ENCODE measurements around the gene CNGA3. TPM values are rescaled to one million over a fixed set of nuclear protein-coding genes. Genes with fewer than 3 reads are reported as not detected.

CNGA3 gene
- total and polyA plus RNA-seq, 10 of the 15 experiments (the other 5 are each of a cell fraction or from before 2014, with no cell fraction given) = not detected

DNA sequence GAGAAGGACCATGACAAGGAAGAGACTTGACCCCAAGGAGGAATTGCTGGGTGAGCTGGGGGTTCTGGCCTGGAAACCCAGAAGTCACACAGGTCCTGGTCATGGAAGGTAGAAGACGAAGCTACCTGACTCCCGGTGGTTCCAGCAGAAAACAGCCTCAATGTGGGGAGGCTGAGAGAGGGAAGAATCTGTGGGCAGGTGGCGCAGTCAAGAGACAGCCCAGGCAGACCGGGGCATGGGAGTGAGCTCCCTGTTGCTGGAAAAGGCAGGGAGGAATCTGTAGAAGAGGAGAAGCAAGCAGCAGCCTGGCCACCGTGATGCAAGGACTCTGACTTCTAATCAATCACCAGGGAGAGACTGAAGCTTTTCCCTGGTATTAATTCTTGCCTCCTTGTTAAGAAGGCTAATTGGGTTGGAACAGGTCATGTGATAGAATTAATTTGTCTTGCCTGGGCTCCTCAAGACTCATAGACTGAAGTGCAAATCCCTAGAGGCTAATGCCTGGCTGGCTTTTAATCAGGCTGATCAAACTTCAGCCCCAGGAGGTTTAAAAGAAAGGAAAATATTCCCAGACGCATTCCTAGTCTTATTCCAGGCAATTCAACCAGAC lies 30.1 kb downstream of the CNGA3 start:
- no TSS peak for BruUV-seq (replicated peaks)
- no peaks in the 10 kb centered on the region for H3K36me3 ChIP-seq (ENCODE audit: control insufficient read depth in 2 of 2, insufficient read depth in 2 of 2, low read length in 1 of 2)
- no peak overlapping the region for H3K4me3 ChIP-seq
- ChIA-PET RAD21 (ENCODE audit: unreplicated experiment) (no interaction called here), POLR2A (no interaction called here), CTCF (interaction anchor here (0.9 kb wide), 1 partner anchor 9 kb away, joined by 4 read pairs; no protein-coding TSS in a partner anchor), SMC1A (ENCODE audit: uncharacterized antibody, unreplicated experiment) (interaction anchor here (1.3 kb wide), 1 partner anchor 9 kb away, joined by 4 read pairs; no protein-coding TSS in a partner anchor)
- no peak for ATAC-seq
- no peak for FAIRE-seq
- no peaks in the 10 kb centered on the region for H3K79me2 ChIP-seq (ENCODE audit: control insufficient read depth, insufficient read depth, low read length)
- H2AFZ ChIP-seq (ENCODE audit: control insufficient read depth, low read depth, low read length) = no peak overlapping the region
- no peak overlapping the region for H3K4me2 ChIP-seq (ENCODE audit: control insufficient read depth, insufficient read depth)
- in situ Hi-C loops (cut with MboI) = no loop called here
- intact Hi-C loops (cut with micrococcal nuclease; ENCODE audit: unreplicated experiment) = no loop called here
- WGBS (ENCODE audit: insufficient coverage, insufficient replicate concordance, low lambda C conversion rate, missing lambda C conversion rate) = 40% methylated on average over 6 of the region's 6 CpGs
- no peaks in the 10 kb centered on the region for H4K20me1 ChIP-seq (ENCODE audit: control insufficient read depth, insufficient read depth)
- H3K9me3 ChIP-seq (replicated peaks; ENCODE audit: control insufficient read depth, insufficient read depth, low read length) = no peaks in the 10 kb centered on the region
- H3K4me1 ChIP-seq (ENCODE audit: control insufficient read depth, insufficient read depth, low read length) = no peaks in the 10 kb centered on the region
- TF ChIP-seq RAD21 (IDR thresholded peaks at IDR 0.05; ENCODE audit: insufficient read depth, low read depth, low read length) (no peak), NRF1 (conservative IDR thresholded peaks at IDR 0.05; ENCODE audit: low read depth, low read length) (no peak)
- TF ChIP-seq, protein P1, sequence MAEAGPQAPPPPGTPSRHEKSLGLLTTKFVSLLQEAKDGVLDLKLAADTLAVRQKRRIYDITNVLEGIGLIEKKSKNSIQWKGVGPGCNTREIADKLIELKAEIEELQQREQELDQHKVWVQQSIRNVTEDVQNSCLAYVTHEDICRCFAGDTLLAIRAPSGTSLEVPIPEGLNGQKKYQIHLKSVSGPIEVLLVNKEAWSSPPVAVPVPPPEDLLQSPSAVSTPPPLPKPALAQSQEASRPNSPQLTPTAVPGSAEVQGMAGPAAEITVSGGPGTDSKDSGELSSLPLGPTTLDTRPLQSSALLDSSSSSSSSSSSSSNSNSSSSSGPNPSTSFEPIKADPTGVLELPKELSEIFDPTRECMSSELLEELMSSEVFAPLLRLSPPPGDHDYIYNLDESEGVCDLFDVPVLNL (IDR thresholded peaks at IDR 0.05; ENCODE audit: low read depth, low read length) = no peak
- H3K27me3 ChIP-seq (replicated peaks in 1 of 2; ENCODE audit: control insufficient read depth in 2 of 2, insufficient read depth in 2 of 2, low read length in 1 of 2) = peaks cover 0 to 5% of the 10 kb centered on the region in 2 experiments; a peak in 3 of 4 replicates
- no peak overlapping the region for H3K27ac ChIP-seq (ENCODE audit: control insufficient read depth, insufficient read depth)
- H3K9ac ChIP-seq (ENCODE audit: control insufficient read depth, insufficient read depth, low read length) = no peak overlapping the region
- DNase-seq (ENCODE audit: low read depth, low spot score) = no peak

DNA sequence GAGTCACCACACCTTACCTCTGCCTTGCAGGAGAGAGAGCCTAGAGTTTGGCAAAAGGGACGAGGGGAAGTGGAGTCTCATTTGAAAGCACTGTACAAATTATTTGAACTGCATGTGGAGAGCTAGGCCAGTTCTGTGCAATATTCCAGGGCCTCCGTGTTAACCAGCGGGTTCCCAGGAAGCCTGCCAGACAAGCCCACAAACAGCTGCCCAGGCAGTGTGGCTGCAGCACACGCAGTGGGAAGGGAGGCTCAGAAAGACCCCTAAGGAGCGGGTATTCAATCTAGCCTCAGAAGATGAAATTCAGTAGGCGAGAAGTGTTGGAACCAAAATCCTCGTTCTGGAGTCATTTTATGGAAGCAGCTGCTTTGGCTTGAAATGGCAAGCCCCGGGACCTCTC lies 30.7 kb downstream of the CNGA3 start:
- in situ Hi-C loops (cut with MboI) = no loop called here
- DNase-seq (ENCODE audit: low read depth, low spot score) = no peak
- H4K20me1 ChIP-seq (ENCODE audit: control insufficient read depth, insufficient read depth) = no peaks in the 10 kb centered on the region
- H3K9me3 ChIP-seq (replicated peaks; ENCODE audit: control insufficient read depth, insufficient read depth, low read length) = no peaks in the 10 kb centered on the region
- 19% methylated on average over 8 of the region's 8 CpGs for WGBS (ENCODE audit: insufficient coverage, insufficient replicate concordance, low lambda C conversion rate, missing lambda C conversion rate)
- ChIA-PET RAD21 (ENCODE audit: unreplicated experiment) (no interaction called here), SMC1A (ENCODE audit: uncharacterized antibody, unreplicated experiment) (no interaction called here), POLR2A (no interaction called here), CTCF (interaction anchor here (0.9 to 1.4 kb wide), 2 partner anchors 8 to 667 kb away, joined by 3 to 4 read pairs; no protein-coding TSS in a partner anchor)
- H3K27ac ChIP-seq (ENCODE audit: control insufficient read depth, insufficient read depth) = no peak overlapping the region
- H3K36me3 ChIP-seq (ENCODE audit: control insufficient read depth in 2 of 2, insufficient read depth in 2 of 2, low read length in 1 of 2) = no peaks in the 10 kb centered on the region
- H3K4me2 ChIP-seq (ENCODE audit: control insufficient read depth, insufficient read depth) = no peak overlapping the region
- H3K9ac ChIP-seq (ENCODE audit: control insufficient read depth, insufficient read depth, low read length) = no peak overlapping the region
- peaks cover 0 to 5% of the 10 kb centered on the region in 2 experiments; a peak in 3 of 4 replicates for H3K27me3 ChIP-seq (replicated peaks in 1 of 2; ENCODE audit: control insufficient read depth in 2 of 2, insufficient read depth in 2 of 2, low read length in 1 of 2)
- no peaks in the 10 kb centered on the region for H3K4me1 ChIP-seq (ENCODE audit: control insufficient read depth, insufficient read depth, low read length)
- ATAC-seq = no peak
- no TSS peak for BruUV-seq (replicated peaks)
- no peaks in the 10 kb centered on the region for H3K79me2 ChIP-seq (ENCODE audit: control insufficient read depth, insufficient read depth, low read length)
- no peak for FAIRE-seq
- H3K4me3 ChIP-seq = no peak overlapping the region
- intact Hi-C loops (cut with micrococcal nuclease; ENCODE audit: unreplicated experiment) = no loop called here
- no peak overlapping the region for H2AFZ ChIP-seq (ENCODE audit: control insufficient read depth, low read depth, low read length)
- TF ChIP-seq NFYB (IDR thresholded peaks at IDR 0.05; ENCODE audit: insufficient read depth, low read depth, low read length) = no peak
- no peak for TF ChIP-seq ZNF217 (IDR thresholded peaks at IDR 0.05)
- TF ChIP-seq, protein P2, sequence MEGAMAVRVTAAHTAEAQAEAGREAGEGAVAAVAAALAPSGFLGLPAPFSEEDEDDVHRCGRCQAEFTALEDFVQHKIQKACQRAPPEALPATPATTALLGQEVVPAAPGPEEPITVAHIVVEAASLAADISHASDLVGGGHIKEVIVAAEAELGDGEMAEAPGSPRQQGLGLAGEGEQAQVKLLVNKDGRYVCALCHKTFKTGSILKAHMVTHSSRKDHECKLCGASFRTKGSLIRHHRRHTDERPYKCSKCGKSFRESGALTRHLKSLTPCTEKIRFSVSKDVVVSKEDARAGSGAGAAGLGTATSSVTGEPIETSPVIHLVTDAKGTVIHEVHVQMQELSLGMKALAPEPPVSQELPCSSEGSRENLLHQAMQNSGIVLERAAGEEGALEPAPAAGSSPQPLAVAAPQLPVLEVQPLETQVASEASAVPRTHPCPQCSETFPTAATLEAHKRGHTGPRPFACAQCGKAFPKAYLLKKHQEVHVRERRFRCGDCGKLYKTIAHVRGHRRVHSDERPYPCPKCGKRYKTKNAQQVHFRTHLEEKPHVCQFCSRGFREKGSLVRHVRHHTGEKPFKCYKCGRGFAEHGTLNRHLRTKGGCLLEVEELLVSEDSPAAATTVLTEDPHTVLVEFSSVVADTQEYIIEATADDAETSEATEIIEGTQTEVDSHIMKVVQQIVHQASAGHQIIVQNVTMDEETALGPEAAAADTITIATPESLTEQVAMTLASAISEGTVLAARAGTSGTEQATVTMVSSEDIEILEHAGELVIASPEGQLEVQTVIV (IDR thresholded peaks at IDR 0.05; ENCODE audit: borderline replicate concordance, partially characterized antibody) = no peak
- no peak for TF ChIP-seq CBFB (IDR thresholded peaks at IDR 0.05; ENCODE audit: low read depth)
- no peak for TF ChIP-seq RAD21 (IDR thresholded peaks at IDR 0.05; ENCODE audit: insufficient read depth, low read depth, low read length)
- TF ChIP-seq NR2C2 (IDR thresholded peaks at IDR 0.05; ENCODE audit: borderline replicate concordance, control insufficient read depth, insufficient read length, low read depth) = no peak
- no peak for TF ChIP-seq PML (IDR thresholded peaks at IDR 0.05; ENCODE audit: low read length)
- no peak for TF ChIP-seq TCF3 (IDR thresholded peaks at IDR 0.05; ENCODE audit: borderline replicate concordance, insufficient read depth, low read depth, low read length)
- TF ChIP-seq RELA (IDR thresholded peaks at IDR 0.05; ENCODE audit: borderline replicate concordance, partially characterized antibody) = no peak
- no peak for TF ChIP-seq IKZF1 (conservative IDR thresholded peaks at IDR 0.05)
- no peak for TF ChIP-seq TCF7 (IDR thresholded peaks at IDR 0.05; ENCODE audit: borderline replicate concordance)
